ENCODE data around the gene VRTN.

DNA sequence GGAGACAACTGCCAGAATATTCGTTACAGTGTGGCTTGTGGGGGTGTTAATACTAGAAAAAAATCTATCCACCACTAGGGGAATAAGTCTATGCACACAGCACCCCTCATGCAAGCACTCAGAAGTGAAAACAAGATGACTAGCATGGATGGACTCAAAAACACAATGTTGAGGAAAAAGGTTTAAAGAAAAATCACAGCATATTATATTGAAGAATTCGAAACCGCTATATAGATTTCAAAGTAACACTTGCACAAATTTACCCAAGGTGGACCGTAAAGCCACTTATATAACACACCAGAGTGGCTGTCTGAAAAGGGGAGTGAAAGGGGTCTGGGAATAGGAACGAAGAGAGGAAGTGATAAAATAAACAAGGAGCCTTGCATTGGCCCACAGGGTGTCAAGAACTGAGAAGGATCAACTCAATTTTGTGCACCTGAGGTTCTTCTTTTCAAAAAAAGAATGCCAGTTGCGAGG is 46.1 kb upstream of the VRTN start:
- no peak for TF ChIP-seq POLR2AphosphoS5 (IDR thresholded peaks at IDR 0.05)
- TF ChIP-seq POLR2A (IDR thresholded peaks at IDR 0.05; ENCODE audit: low read depth), result no peak
- peak; percentile 39 to 50 (median 44) for TF ChIP-seq CTCF (IDR thresholded peaks at IDR 0.05)
- TF ChIP-seq EP300 (IDR thresholded peaks at IDR 0.05), result no peak

Measured in esophagus muscularis mucosa (tissue), 4 donors.